ENCODE data around the gene CXCR6.

The CXCR6 gene

GRCh38 chr3:45966950-45967640 lies 23.8 kb downstream of the CXCR6 start:
- Histone ChIP-seq H3K36me3 (ENCODE audit: control insufficient read depth, insufficient read depth, low read length) (peaks cover 43% of the 10 kb centered on the region), H3K4me1 (ENCODE audit: control insufficient read depth, insufficient read depth, low read length) (no peaks in the 10 kb centered on the region), H3K27ac (ENCODE audit: insufficient read depth, low read depth, low read length, poor library complexity, severe bottlenecking) (no peak overlapping the region), H3K27me3 (ENCODE audit: control insufficient read depth, insufficient read depth, low read length, poor library complexity, severe bottlenecking) (no peaks in the 10 kb centered on the region), H3K4me3 (ENCODE audit: insufficient read depth, low read depth, low read length) (no peak overlapping the region), H3K9me3 (ENCODE audit: control insufficient read depth, low read length) (no peaks in the 10 kb centered on the region)
- WGBS, 2 experiments: 92% methylated on average over 16 of the region's 16 CpGs

- Histone ChIP-seq H3K4me1 (ENCODE audit: control insufficient read depth, insufficient read depth, low read length) (no peaks in the 10 kb centered on the region), H3K4me3 (ENCODE audit: insufficient read depth, low read depth, low read length) (no peak overlapping the region), H3K27me3 (ENCODE audit: control insufficient read depth, insufficient read depth, low read length, poor library complexity, severe bottlenecking) (no peaks in the 10 kb centered on the region), H3K9me3 (ENCODE audit: control insufficient read depth, low read length) (no peaks in the 10 kb centered on the region), H3K36me3 (ENCODE audit: control insufficient read depth, insufficient read depth, low read length) (peaks cover 37% of the 10 kb centered on the region), H3K27ac (ENCODE audit: insufficient read depth, low read depth, low read length, poor library complexity, severe bottlenecking) (no peak overlapping the region)
- 92 to 93% methylated on average over 8 of the region's 8 CpGs for WGBS, 2 experiments
These were observed 24.5 kb downstream of the CXCR6 start for GRCh38 chr3:45967724-45968123.

GRCh38 chr3:45968149-45968548 lies 24.9 kb downstream of the CXCR6 start:
- Histone ChIP-seq H3K27ac (ENCODE audit: insufficient read depth, low read depth, low read length, poor library complexity, severe bottlenecking) (no peak overlapping the region), H3K36me3 (ENCODE audit: control insufficient read depth, insufficient read depth, low read length) (peaks cover 34% of the 10 kb centered on the region), H3K4me3 (ENCODE audit: insufficient read depth, low read depth, low read length) (no peak overlapping the region), H3K9me3 (ENCODE audit: control insufficient read depth, low read length) (no peaks in the 10 kb centered on the region), H3K4me1 (ENCODE audit: control insufficient read depth, insufficient read depth, low read length) (no peaks in the 10 kb centered on the region), H3K27me3 (ENCODE audit: control insufficient read depth, insufficient read depth, low read length, poor library complexity, severe bottlenecking) (no peaks in the 10 kb centered on the region)
- 93 to 94% methylated on average over 9 of the region's 9 CpGs for WGBS, 2 experiments

- H3K4me1 ChIP-seq (ENCODE audit: control insufficient read depth, insufficient read depth, low read length): no peaks in the 10 kb centered on the region
- H3K27me3 ChIP-seq (ENCODE audit: control insufficient read depth, insufficient read depth, low read length, poor library complexity, severe bottlenecking): no peaks in the 10 kb centered on the region
- peaks cover 29% of the 10 kb centered on the region for H3K36me3 ChIP-seq (ENCODE audit: control insufficient read depth, insufficient read depth, low read length)
- H3K4me3 ChIP-seq (ENCODE audit: insufficient read depth, low read depth, low read length): no peak overlapping the region
- WGBS, 2 experiments: 94 to 95% methylated on average over 2 of the region's 2 CpGs
- H3K27ac ChIP-seq (ENCODE audit: insufficient read depth, low read depth, low read length, poor library complexity, severe bottlenecking): no peak overlapping the region
- no peaks in the 10 kb centered on the region for H3K9me3 ChIP-seq (ENCODE audit: control insufficient read depth, low read length)
These were observed 25.4 kb downstream of the CXCR6 start for GRCh38 chr3:45968706-45969105.

GRCh38 chr3:45969116-45969515 lies 25.9 kb downstream of the CXCR6 start:
- H3K36me3 ChIP-seq (ENCODE audit: control insufficient read depth, insufficient read depth, low read length): peaks cover 29% of the 10 kb centered on the region

GRCh38 chr3:45969953-45970352 lies 26.7 kb downstream of the CXCR6 start:
- no peak overlapping the region for H3K27ac ChIP-seq (ENCODE audit: insufficient read depth, low read depth, low read length, poor library complexity, severe bottlenecking)
- no peaks in the 10 kb centered on the region for H3K9me3 ChIP-seq (ENCODE audit: control insufficient read depth, low read length)
- peaks cover 21% of the 10 kb centered on the region for H3K36me3 ChIP-seq (ENCODE audit: control insufficient read depth, insufficient read depth, low read length)
- no peaks in the 10 kb centered on the region for H3K4me1 ChIP-seq (ENCODE audit: control insufficient read depth, insufficient read depth, low read length)
- H3K4me3 ChIP-seq (ENCODE audit: insufficient read depth, low read depth, low read length): no peak overlapping the region
- 93 to 96% methylated on average over 3 of the region's 3 CpGs for WGBS, 2 experiments
- no peaks in the 10 kb centered on the region for H3K27me3 ChIP-seq (ENCODE audit: control insufficient read depth, insufficient read depth, low read length, poor library complexity, severe bottlenecking)

More at GRCh38 chr3:45969116-45969515, 25.9 kb downstream of the CXCR6 start:
- H3K9me3 ChIP-seq (ENCODE audit: control insufficient read depth, low read length): no peaks in the 10 kb centered on the region
- no peaks in the 10 kb centered on the region for H3K27me3 ChIP-seq (ENCODE audit: control insufficient read depth, insufficient read depth, low read length, poor library complexity, severe bottlenecking)
- no peak overlapping the region for H3K27ac ChIP-seq (ENCODE audit: insufficient read depth, low read depth, low read length, poor library complexity, severe bottlenecking)
- H3K4me1 ChIP-seq (ENCODE audit: control insufficient read depth, insufficient read depth, low read length): no peaks in the 10 kb centered on the region
- no peak overlapping the region for H3K4me3 ChIP-seq (ENCODE audit: insufficient read depth, low read depth, low read length)
- WGBS, 2 experiments: 95 to 96% methylated on average over 2 to 3 of the region's 3 CpGs

GRCh38 chr3:45972534-45973402 lies 29.5 kb downstream of the CXCR6 start:
- 92 to 95% methylated on average over 6 of the region's 6 CpGs for WGBS, 2 experiments
- H3K9me3 ChIP-seq (ENCODE audit: control insufficient read depth, low read length): no peaks in the 10 kb centered on the region
- H3K4me1 ChIP-seq (ENCODE audit: control insufficient read depth, insufficient read depth, low read length): no peaks in the 10 kb centered on the region
- H3K27ac ChIP-seq (ENCODE audit: insufficient read depth, low read depth, low read length, poor library complexity, severe bottlenecking): no peak overlapping the region
- H3K27me3 ChIP-seq (ENCODE audit: control insufficient read depth, insufficient read depth, low read length, poor library complexity, severe bottlenecking): no peaks in the 10 kb centered on the region
- no peak overlapping the region for H3K4me3 ChIP-seq (ENCODE audit: insufficient read depth, low read depth, low read length)
- H3K36me3 ChIP-seq (ENCODE audit: control insufficient read depth, insufficient read depth, low read length): peaks cover 8% of the 10 kb centered on the region

- peaks cover 12% of the 10 kb centered on the region for H3K36me3 ChIP-seq (ENCODE audit: control insufficient read depth, insufficient read depth, low read length)
- H3K9me3 ChIP-seq (ENCODE audit: control insufficient read depth, low read length): no peaks in the 10 kb centered on the region
- H3K4me3 ChIP-seq (ENCODE audit: insufficient read depth, low read depth, low read length): no peak overlapping the region
- no peaks in the 10 kb centered on the region for H3K27me3 ChIP-seq (ENCODE audit: control insufficient read depth, insufficient read depth, low read length, poor library complexity, severe bottlenecking)
- no peak overlapping the region for H3K27ac ChIP-seq (ENCODE audit: insufficient read depth, low read depth, low read length, poor library complexity, severe bottlenecking)
- WGBS, 2 experiments: 74 to 83% methylated on average over 4 of the region's 4 CpGs
- no peaks in the 10 kb centered on the region for H3K4me1 ChIP-seq (ENCODE audit: control insufficient read depth, insufficient read depth, low read length)
These were observed 31.4 kb downstream of the CXCR6 start for GRCh38 chr3:45974686-45975085.

GRCh38 chr3:45975686-45976085 lies 32.4 kb downstream of the CXCR6 start:
- Histone ChIP-seq H3K27me3 (ENCODE audit: control insufficient read depth, insufficient read depth, low read length, poor library complexity, severe bottlenecking) (no peaks in the 10 kb centered on the region), H3K4me3 (ENCODE audit: insufficient read depth, low read depth, low read length) (no peak overlapping the region), H3K4me1 (ENCODE audit: control insufficient read depth, insufficient read depth, low read length) (no peaks in the 10 kb centered on the region), H3K36me3 (ENCODE audit: control insufficient read depth, insufficient read depth, low read length) (peaks cover 14% of the 10 kb centered on the region), H3K9me3 (ENCODE audit: control insufficient read depth, low read length) (no peaks in the 10 kb centered on the region), H3K27ac (ENCODE audit: insufficient read depth, low read depth, low read length, poor library complexity, severe bottlenecking) (no peak overlapping the region)
- 93 to 96% methylated on average over 5 of the region's 5 CpGs for WGBS, 2 experiments
